Ovary (tissue), 3 donors: ENCODE data around the gene CAV1.

Source experiments
- CTCF ChIP-seq, 3 donors: fragments of 450-650 bp in 2 of 3; fragments of 200-600 bp in 1 of 3; IDR thresholded peaks; one replicate each; pipeline versions ENCODE4 v1.5.1 to v1.8.0; 2016 to 2022; ENCODE audit warnings: antibody characterized with exemption in 3 of 3, mild to moderate bottlenecking in 1 of 3
- EP300 ChIP-seq: sonication (generic); formaldehyde crosslinking; IDR thresholded peaks from one replicate; pipeline ENCODE4 v1.6.1; 2017; ENCODE audit warnings: antibody characterized with exemption
- POLR2A ChIP-seq: fragments of 450-650 bp; IDR thresholded peaks from one replicate; pipeline ENCODE4 v1.6.1; 2017; ENCODE audit warnings: antibody characterized with exemption, mild to moderate bottlenecking, moderate library complexity
- donor health status: DM: no; HTN: no; CAD: no.

- no peak for TF ChIP-seq CTCF (IDR thresholded peaks at IDR 0.05)
- no peak for TF ChIP-seq EP300
- no peak for TF ChIP-seq POLR2A
Observed at GRCh38 chr7:116511552-116512519, 13.0 kb upstream of the CAV1 start.
